Activated CD8-positive, alpha-beta memory T cell treated with anti-CD3 and anti-CD28 coated beads, Interleukin-2, amount 50 U/mL, for 24 hours (primary cell): Measurements from ENCODE around the gene ZNF423.

Experiments
- DNase-seq: peaks from one replicate; pipeline ENCODE4 v3.0.0-alpha.2; 2020; ENCODE audit errors: extremely low read depth

The ZNF423 gene

GRCh38 chr16:49754495-49755312, 101.2 kb downstream of the ZNF423 start:
- no peak for DNase-seq

GRCh38 chr16:49750341-49751000, 105.4 kb downstream of the ZNF423 start:
- no peak for DNase-seq

GRCh38 chr16:49749816-49750215, 106.1 kb downstream of the ZNF423 start:
- DNase-seq, result no peak

- no peak for DNase-seq
Observed at GRCh38 chr16:49748322-49748721, 107.6 kb downstream of the ZNF423 start.

GRCh38 chr16:49747654-49748053, 108.3 kb downstream of the ZNF423 start:
- no peak for DNase-seq

GRCh38 chr16:49746545-49746944, 109.4 kb downstream of the ZNF423 start:
- DNase-seq, result no peak

- DNase-seq, result no peak
Observed at GRCh38 chr16:49745311-49745747, 110.6 kb downstream of the ZNF423 start.

- DNase-seq, result no peak
Observed at GRCh38 chr16:49744244-49745220, 111.4 kb downstream of the ZNF423 start.

DNA sequence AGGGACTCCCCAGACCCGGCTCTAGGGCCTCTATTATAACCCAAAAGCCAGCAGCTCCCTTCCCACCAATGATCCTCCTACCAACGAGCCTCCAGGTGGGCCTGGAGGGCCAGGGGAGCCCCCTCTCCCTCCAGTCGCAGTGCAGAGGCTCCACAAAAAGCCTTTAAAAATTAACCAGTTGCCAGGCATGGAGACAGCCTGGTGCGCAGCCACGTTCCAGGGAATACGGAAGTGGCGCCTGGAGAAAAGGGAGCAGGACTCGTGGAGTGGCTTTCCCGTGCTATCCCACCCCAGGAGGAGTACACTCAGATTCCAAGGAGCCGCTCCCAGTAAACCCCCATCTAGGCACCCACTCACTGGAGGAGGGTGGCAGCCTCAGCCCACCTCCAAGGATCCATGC, 112.3 kb downstream of the ZNF423 start:
- DNase-seq, result no peak

DNA sequence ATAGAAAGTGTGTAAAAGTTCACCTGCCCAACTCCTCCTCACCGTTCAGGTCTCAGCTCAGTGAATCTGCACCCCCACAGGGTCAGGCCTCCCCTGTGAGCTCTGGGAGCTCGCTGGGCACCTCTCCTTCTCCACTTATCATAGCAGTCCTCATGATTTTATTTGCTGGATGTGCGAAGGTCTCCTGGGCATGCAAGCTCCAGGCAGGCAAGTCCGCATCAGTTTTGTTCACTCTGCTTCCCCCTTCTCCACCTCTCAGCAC, 112.8 kb downstream of the ZNF423 start:
- no peak for DNase-seq

DNA sequence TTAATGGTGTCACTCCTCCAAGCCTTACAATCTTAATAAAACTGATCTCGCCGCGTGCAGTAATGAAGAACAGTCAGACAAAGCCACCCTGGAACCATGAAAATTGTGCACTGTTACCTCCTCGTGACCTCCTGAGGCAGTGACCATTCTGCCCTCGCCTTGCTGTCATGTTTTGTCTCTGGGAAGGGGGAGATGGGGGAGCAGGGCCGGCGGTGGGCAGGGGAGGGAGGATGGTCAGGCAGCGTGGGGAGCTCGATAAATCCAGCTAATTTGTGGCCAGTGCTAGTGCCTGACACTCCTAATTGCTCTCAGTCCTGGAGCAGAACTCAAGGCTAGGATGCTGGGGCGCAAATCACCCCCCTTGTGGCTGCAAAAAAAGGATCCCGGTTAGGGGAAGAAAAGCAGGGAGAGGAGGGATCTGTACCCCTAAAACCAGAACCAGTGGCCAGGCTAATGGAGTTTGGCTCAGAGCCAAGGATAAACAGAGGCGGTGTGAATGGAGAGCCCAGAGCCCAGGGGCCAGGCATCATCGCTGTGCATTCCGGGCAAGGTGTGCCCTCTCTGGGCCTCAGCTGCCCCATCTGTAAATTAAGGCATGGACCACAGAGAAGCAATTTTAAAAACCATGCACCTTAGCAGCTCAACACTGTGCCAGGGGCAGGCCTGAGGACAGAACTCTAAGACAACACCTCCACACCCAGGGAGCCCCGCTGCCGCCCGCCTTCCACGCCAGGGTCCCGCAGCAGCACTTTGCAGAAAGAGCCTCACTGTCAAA, 113.3 kb downstream of the ZNF423 start:
- DNase-seq, result no peak

GRCh38 chr16:49740256-49740655, 115.7 kb downstream of the ZNF423 start:
- DNase-seq, result no peak

DNA sequence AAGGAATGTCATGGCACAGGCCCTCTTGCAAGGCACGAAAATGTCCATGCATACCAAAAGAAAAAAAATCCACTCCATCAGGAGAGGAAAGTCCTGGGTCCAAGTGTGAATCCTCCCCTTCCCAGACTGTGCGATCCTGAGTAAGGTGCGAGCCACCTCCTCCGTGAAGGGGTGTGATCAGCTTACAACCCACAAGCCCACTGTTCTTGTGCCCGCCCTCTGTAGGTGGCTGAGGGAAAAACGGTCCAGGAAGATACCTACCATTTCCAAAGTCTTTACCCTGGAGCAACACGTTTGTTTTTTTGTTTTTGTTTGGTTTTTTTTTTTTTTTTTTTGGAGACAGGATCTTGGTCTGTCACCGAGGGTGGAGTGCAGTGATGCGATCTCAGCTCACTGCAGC, 116.5 kb downstream of the ZNF423 start:
- DNase-seq, result no peak

- DNase-seq, result no peak
Observed at GRCh38 chr16:49738832-49739231, 117.1 kb downstream of the ZNF423 start.

GRCh38 chr16:49738001-49738400, 117.9 kb downstream of the ZNF423 start:
- no peak for DNase-seq

GRCh38 chr16:49737541-49737940, 118.4 kb downstream of the ZNF423 start:
- no peak for DNase-seq

DNA sequence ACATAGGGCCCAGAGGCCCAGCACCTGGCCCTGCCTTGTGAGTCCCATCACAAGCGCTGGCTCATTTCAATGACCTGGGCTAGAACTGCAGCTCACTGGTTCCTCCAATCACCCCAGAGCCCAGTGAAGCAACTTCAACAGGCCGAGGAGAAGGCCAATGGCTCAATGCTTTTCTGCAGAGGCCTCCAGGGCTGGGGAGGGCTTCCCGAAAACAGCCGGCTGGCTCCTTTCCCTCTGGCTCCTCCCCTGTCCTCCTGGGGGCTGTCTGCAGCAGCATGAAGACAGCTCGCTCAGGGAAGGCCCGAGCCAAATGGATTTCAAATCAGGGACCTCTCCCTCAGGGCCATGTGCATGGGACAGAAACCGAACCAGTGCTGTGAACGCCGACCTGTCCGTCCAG, 121.6 kb downstream of the ZNF423 start:
- DNase-seq, result no peak

DNA sequence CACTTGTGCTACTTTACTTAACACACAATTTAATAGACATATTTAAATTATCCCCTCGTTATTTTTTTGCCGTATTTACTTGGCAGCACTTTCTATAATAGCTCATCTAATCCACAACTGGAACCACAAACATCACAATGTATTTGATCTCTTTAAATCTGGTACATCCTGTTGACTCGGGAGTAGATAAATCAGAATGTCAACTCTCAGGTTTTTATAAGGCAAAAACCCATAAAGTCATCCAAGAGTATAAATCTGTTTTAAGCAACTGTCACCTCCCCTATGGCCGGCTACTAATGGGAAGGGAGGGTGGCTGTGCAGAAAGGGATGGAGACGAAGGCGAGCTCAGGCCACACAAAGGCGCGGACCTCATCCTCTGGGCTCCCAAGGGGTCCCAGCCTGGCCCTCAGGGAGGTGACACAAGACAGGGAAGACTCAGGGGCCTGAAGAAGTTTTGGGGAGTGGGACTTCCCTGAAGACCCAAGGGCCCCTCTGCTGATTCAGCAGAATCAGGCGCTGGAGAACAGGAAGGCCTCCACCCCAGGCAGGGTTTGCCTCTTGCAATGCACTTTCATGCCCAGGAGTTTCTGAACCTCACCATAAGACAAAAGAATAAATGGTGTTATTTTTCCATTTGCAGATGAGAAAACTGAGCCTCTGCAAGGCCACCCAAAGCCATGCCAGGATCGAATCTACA, 122.5 kb downstream of the ZNF423 start:
- DNase-seq, result no peak

DNA sequence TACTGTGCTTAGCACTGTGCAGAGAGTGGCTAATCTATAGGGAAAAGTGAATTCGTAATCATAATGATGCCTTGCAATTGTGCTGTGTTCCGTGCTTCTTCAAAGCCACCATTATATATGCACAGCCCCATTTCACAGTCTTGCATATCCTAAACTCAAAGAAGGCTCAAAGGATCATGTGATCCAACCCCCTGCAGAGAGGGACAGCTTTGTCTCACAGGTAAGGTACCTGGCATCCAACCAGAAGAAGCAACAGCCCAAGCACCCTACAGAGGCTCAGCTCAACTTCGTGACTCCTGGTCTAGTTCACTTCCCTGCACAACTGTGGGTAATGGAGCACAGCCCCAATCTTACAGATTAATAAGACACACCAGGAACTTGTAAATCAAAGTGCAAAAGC, 124.0 kb downstream of the ZNF423 start:
- DNase-seq, result no peak

- DNase-seq, result no peak
Observed at GRCh38 chr16:49730772-49731171, 125.1 kb downstream of the ZNF423 start.

DNA sequence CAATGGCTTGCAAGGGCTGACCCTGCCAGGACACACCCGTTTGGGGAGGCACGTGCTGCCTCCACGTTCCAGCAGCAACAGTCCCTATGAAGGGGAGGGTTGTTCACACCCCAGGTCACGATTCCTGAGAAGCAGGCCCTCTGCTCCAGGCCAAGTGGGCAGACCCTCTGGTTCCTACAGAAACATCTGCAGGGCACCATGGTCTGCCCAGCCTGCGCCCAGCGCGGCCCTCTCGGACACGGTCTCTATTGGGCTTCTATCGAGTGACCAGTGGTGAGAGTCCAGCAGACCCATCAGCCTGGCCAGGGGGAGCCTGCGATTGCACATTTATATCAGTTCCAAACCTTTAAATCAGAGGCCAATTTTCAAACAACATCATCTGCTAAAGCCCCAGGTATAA, 128.3 kb downstream of the ZNF423 start:
- DNase-seq, result no peak
